ENCODE data around the gene QRICH2. TPM values are rescaled to one million over a fixed set of nuclear protein-coding genes. Genes with fewer than 3 reads are reported as not detected.
A peak's percentile ranks its signal among the peaks of the same experiment; 100 is the strongest.

The QRICH2 gene
- total and polyA plus RNA-seq, 9 of the 15 experiments (the other 6 are each of a cell fraction or from before 2014, with no cell fraction given), result 0.03 to 1.6 (median 0.81) TPM

- ChIA-PET POLR2A (interaction anchor here (0.6 to 17.8 kb wide), 15 partner anchors 8 to 438 kb away, joined by 3 to 227 read pairs (median 4); partner anchors contain the start of gene UBALD2), CTCF (ENCODE audit: low intra/inter-chr PET ratio) (no interaction called here)
- H2AFZ ChIP-seq (ENCODE audit: low read depth, low read length), result peak overlapping the region; percentile 37
- intact Hi-C loops (cut with micrococcal nuclease) (no loop called here), in situ Hi-C loops (cut with MboI) (no loop called here)
- peaks cover 10% of the 10 kb centered on the region for H3K79me2 ChIP-seq (ENCODE audit: control insufficient read depth, insufficient read depth, low read length)
- peak overlapping the region; percentile 17 to 53; a peak in 2 of 4 replicates for H3K9ac ChIP-seq (ENCODE audit: insufficient read depth in 1 of 2, low read depth in 2 of 2, low read length in 2 of 2)
- no peaks in the 10 kb centered on the region for H3K9me3 ChIP-seq (replicated peaks; ENCODE audit: control insufficient read depth, insufficient read depth, low read depth, low read length)
- H3K27ac ChIP-seq (ENCODE audit: extremely low read depth, low read depth, low read length), result peak overlapping the region; percentile 24; the same call in 2 of the 3 replicates
- H3K36me3 ChIP-seq (ENCODE audit: control insufficient read depth, insufficient read depth, low read length), result no peaks in the 10 kb centered on the region
- no peaks in the 10 kb centered on the region for H4K20me1 ChIP-seq (replicated peaks; ENCODE audit: control insufficient read depth, insufficient read depth, low read length)
- peak; percentile 86 for FAIRE-seq
- peak overlapping the region; percentile 41; the same call in 1 of the 2 replicates for H3K4me2 ChIP-seq (ENCODE audit: insufficient read depth, low read length)
- no peak overlapping the region for H3K4me3 ChIP-seq
- ATAC-seq, result peak; percentile 92
- WGBS (ENCODE audit: insufficient coverage, low coverage, missing lambda C conversion rate), result 53% methylated on average over 7 of the region's 7 CpGs
- BruUV-seq (replicated peaks), result no TSS peak
- DNase-seq (ENCODE audit: extremely low read depth in 1 of 4, low spot score in 3 of 4), result peak in 2 of 4 experiments; percentile 41 to 60
- no peaks in the 10 kb centered on the region for H3K27me3 ChIP-seq (ENCODE audit: control insufficient read depth in 2 of 2, insufficient read depth in 2 of 2, low read length in 2 of 2)
- peaks cover 21 to 29% of the 10 kb centered on the region in 2 experiments for H3K4me1 ChIP-seq (replicated peaks in 1 of 2; ENCODE audit: control insufficient read depth in 2 of 2, insufficient read depth in 2 of 2, low read length in 2 of 2)
- no peaks in the 10 kb centered on the region for H3K9me1 ChIP-seq (ENCODE audit: control insufficient read depth, insufficient read depth, low read length)
- TF ChIP-seq PHF21A (IDR thresholded peaks at IDR 0.05; ENCODE audit: borderline replicate concordance, low read depth) (no peak), ZNF699 (CRISPR knock-in tag; IDR thresholded peaks at IDR 0.05; ENCODE audit: insufficient replicate concordance) (no peak), ZNF79 (CRISPR knock-in tag; IDR thresholded peaks at IDR 0.05; ENCODE audit: low read depth) (no peak), JUN (IDR thresholded peaks at IDR 0.05; ENCODE audit: borderline replicate concordance, low read depth, low read length) (peak; percentile 31; the same call in 1 of the 2 replicates), JUN (CRISPR knock-in tag; IDR thresholded peaks at IDR 0.05; ENCODE audit: borderline replicate concordance) (no peak), RFX5 (IDR thresholded peaks at IDR 0.05; ENCODE audit: low read depth, low read length) (no peak), MITF (IDR thresholded peaks at IDR 0.05) (no peak), GMEB1 (CRISPR knock-in tag; IDR thresholded peaks at IDR 0.05) (no peak), SMARCE1 (IDR thresholded peaks at IDR 0.05) (no peak; the same call in 1 of the 2 replicates), SMAD3 (CRISPR knock-in tag; conservative IDR thresholded peaks at IDR 0.05) (no peak), NCOA1 (IDR thresholded peaks at IDR 0.05; ENCODE audit: low read depth) (no peak), ZNF324 (CRISPR knock-in tag; IDR thresholded peaks at IDR 0.05) (no peak), CBFB (CRISPR knock-in tag; IDR thresholded peaks at IDR 0.05) (no peak), ZBTB17 (CRISPR knock-in tag; IDR thresholded peaks at IDR 0.05) (no peak), ZSCAN32 (CRISPR knock-in tag; IDR thresholded peaks at IDR 0.05) (no peak), COPS2 (conservative IDR thresholded peaks at IDR 0.05) (no peak)
- TF ChIP-seq, protein P1, sequence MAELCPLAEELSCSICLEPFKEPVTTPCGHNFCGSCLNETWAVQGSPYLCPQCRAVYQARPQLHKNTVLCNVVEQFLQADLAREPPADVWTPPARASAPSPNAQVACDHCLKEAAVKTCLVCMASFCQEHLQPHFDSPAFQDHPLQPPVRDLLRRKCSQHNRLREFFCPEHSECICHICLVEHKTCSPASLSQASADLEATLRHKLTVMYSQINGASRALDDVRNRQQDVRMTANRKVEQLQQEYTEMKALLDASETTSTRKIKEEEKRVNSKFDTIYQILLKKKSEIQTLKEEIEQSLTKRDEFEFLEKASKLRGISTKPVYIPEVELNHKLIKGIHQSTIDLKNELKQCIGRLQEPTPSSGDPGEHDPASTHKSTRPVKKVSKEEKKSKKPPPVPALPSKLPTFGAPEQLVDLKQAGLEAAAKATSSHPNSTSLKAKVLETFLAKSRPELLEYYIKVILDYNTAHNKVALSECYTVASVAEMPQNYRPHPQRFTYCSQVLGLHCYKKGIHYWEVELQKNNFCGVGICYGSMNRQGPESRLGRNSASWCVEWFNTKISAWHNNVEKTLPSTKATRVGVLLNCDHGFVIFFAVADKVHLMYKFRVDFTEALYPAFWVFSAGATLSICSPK (IDR thresholded peaks at IDR 0.05; ENCODE audit: borderline replicate concordance), result no peak
These were observed 61.7 kb downstream of the QRICH2 start for GRCh38 chr17:76246080-76247066.

Data from K562 (cell line).